GM10266 (cell line): ENCODE data around the gene N4BP3.
"Not testable (repeated sequence)": the region's sequence is repeated elsewhere in the genome, so short reads cannot be mapped to it uniquely, and the experiment has no call there.

Source experiments
- DNase-seq: peaks from one replicate; pipeline ENCODE4 v3.0.0; 2012; ENCODE audit errors: extremely low spot score
- TF ChIP-seq, protein P1 (sequence below): IDR thresholded peaks from 2 replicates; pipeline ENCODE4 v1.5.1; 2012; ENCODE audit warnings: mild to moderate bottlenecking, low read depth; ENCODE audit not compliant: control insufficient read depth, insufficient read depth; ENCODE audit errors: missing control alignments

Gene N4BP3

DNA sequence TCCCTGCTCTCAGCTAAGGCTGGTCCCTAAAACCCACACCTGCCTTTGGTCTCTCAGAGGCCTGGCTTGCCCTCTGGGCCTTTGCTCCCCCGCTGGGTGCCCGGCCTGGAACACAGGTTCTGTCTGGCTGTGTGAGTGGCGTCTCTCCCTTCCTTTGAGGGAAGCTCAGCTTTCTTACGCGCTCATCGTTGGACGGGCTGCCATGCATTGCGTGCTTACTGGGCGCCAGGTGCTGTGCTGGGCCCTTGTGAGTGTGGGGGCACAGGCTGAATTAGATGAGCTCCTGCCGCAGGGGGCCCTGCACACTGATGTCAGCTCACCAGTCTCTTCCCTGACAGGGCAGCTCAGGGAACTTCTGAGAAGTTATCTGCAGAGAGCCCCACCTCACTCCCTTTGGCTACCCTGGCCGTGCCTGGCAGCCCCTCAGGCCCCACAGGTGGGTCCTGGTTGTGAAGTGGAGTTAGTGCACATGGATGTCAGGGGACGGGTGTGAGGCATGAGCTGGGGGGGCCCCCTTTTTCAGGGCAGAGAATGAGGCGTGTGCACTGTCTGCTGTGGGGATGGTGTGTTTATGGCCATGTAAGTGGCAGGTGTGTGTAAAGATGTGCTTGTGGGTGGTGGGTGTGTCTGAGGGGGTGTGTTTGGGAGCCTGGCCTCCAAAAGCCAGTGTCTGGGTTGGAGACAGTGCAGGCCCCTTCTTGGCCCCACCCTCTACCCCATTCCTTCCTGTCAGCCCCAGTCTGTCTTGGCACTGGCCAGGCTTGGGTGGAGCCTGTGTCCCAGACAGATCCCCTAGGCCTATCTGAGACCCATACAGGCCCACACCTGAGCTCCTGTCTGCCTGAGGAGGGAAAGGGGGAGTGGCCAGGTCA is 10.0 kb downstream of the N4BP3 start:
- TF ChIP-seq, protein P1, sequence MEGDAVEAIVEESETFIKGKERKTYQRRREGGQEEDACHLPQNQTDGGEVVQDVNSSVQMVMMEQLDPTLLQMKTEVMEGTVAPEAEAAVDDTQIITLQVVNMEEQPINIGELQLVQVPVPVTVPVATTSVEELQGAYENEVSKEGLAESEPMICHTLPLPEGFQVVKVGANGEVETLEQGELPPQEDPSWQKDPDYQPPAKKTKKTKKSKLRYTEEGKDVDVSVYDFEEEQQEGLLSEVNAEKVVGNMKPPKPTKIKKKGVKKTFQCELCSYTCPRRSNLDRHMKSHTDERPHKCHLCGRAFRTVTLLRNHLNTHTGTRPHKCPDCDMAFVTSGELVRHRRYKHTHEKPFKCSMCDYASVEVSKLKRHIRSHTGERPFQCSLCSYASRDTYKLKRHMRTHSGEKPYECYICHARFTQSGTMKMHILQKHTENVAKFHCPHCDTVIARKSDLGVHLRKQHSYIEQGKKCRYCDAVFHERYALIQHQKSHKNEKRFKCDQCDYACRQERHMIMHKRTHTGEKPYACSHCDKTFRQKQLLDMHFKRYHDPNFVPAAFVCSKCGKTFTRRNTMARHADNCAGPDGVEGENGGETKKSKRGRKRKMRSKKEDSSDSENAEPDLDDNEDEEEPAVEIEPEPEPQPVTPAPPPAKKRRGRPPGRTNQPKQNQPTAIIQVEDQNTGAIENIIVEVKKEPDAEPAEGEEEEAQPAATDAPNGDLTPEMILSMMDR: no peak

DNA sequence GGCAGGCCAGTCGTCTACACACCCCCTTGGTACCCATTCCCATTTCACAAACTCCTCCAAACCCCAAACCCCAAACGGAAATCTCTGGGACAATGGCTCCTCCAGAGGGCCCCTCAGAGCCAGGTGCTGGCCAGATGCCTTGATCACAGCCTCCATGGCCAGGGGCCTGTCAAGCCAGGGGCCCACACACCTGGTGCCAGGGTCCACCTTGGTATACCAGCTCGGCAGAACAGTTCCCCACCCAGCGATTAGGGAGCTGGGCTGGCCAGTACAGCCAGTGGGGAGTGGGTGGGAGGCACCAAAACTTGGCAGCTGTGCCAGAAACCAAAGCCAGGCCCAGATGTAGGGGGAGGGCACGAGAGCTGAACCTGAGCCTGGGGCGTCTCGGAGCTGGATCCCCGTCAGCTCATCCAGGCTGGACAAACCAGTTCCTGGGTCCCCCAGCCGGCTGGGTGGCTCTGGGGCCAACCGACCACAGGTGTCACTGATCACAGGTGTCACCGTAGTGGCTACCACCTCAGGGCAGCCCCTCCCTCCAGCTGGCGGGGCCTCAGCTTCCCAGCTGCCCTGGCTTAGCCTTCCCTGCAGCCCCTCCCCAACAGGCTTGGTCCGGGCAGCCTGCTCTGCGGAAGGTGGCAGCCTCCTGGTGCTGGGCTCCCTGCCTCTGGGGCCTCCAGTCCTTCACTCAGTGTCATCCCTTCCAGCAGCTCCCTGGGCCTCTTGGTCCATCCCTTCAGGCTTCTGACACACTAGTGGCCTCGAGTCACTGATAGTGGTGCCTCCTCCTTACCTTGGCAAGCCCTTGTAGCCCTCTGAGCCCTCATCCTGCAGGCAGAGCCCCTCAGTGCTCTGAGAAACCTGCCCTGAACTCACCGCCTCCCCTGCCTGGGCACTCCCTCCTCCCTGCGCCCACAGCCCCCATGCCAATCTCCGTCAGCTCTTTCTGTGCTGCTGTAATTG is 10.9 kb downstream of the N4BP3 start:
- DNase-seq: no peak
- TF ChIP-seq, protein P1: no peak

More for the DNA sequence above, 10.0 kb downstream of the N4BP3 start:
- no peak for DNase-seq

DNA sequence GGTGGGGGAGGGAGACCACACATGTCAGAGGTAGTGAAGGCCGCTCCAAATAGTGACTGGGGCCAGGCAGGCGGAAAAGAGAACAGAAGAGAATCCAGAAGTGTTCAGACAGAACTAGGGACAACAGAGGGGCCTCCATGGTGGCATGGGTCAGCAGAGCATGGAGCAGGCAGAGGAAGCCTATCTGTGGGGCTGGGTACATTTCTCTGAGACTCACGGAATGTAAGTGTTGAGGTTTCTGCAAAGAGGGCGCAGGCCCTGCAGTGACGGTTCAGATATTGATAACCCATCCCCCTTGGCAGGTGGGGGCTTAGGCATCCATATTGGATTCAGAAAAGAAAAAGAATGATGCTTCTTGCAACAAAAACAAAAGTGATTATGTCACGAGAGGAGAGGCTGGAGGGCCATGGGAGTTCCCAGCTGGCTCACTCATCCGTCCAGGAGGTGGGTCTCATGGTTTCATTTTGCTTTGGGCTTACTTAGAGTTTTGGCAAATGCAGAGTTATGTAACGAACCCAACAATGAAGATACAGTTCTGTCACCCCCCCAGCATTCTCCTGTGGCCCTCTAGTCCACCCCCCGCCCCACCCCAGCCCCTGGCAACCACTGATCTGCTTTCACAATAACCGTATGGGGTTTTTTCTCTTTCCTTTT is 12.0 kb downstream of the N4BP3 start:
- no peak for DNase-seq
- TF ChIP-seq, protein P1: no peak

DNA sequence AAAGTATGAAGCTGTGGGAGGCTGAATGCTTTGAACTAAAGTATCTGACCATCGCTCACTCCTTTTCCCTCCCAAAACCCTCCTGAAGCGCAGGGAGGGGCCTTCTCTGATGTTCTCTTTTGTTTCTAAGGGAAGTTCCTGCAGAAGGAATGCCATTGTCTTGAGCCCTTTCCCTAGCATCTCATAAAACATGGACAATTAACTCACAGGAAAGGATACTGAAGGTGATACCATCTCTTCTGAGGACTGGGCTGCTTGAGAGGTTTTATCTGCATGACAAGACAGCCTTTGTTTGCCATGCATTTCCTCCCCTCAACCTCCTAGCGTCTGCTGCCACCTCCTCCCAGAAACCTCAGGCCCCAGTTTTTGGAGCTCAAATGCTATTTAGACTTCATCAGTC is 13.2 kb downstream of the N4BP3 start:
- TF ChIP-seq, protein P1: no peak
- no peak for DNase-seq

DNA sequence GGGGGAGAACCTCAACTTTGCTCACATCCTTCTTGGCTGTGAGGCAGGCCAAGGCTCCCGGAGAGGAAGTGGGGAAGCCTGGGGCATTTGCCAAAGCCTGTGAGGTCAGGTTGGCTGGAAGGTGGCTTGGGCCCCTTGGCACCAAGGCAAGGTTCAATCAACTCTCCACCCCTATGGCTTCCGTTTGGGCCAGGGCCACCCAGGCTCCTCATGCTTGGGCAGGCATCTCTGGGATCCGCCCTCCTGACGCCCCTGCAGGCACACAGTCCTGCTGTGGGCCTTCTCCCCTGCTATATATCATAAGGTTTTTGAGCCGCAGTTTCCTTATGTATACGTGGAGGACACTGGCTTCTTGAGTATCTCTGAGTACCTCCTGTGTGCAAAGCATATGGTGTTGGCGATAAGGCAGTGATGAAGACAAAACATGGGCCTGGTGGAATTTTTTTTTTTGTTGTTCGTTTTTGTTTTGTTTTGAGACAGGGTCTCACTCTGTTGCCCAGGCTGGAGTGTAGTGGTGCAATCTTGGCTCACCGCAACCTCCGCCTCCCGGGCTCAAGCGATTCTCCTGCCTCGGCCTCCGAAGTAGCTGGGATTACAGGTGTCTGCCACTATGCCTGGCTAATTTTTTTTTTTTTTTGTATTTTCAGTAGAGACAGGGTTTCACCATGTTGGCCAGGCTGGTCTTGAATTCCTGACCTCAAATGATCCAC is 14.1 kb downstream of the N4BP3 start:
- DNase-seq: not testable (repeated sequence)

DNA sequence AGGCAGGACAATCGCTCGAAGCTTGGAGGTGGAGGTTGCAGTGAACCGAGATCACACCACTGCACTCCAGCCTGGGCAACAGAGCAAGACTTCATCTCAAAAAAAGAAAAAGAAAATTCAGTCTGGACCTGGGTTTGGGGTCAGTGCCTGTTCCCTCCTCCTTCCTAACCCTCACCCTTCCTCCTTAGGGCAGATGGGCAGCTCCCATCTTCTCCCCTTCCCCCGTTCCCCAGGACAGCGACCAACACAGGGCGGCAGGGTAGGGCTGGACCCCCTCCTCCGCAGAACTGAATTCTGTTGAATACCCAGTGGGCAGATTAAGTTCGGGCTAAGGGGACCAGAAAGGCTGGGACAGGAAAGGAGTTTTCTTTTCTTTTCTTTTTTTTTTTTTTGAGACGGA is 16.0 kb downstream of the N4BP3 start:
- TF ChIP-seq, protein P1: no peak
- no peak for DNase-seq

DNA sequence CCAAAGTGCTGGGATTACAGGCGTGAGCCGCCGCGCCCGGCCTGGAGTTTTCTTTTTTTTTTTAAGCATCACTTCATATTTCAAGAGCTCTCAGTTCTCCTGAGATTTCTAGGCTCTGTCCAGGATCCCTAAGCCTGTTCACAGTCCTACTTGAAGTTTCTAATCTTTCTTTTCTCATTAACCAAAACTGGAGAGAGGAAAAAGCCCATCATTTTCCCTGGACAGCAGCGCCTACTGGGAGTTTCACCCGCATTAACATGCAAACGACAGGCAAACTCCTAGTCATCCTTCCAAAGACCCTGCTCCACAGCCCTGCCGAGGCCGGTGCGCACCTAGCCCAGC is 16.9 kb downstream of the N4BP3 start:
- DNase-seq: not testable (repeated sequence)
